Activated B cell treated with CpG ODN at 0.5 μM for 24 hours (primary cell): ENCODE measurements around the gene NT5C3B. TPM values are rescaled to one million over a fixed set of nuclear protein-coding genes. Genes with fewer than 3 reads are reported as not detected.

Source experiments
- ATAC-seq: fragments of 200-7000 bp; cut with Tn5 transposase; one replicate; pipeline ENCODE4 v1.10.0; 2021; ENCODE audit warnings: low read depth, mild to moderate bottlenecking, moderate library complexity
- CTCF ChIA-PET: fragments of 350-600 bp; sonication (Branson Sonifier 250); formaldehyde crosslinking; loops from one replicate; lab custom pipeline; 2021; ENCODE audit warnings: antibody characterized with exemption; lab: Charles Lee
- POLR2A ChIA-PET: fragments of 350-600 bp; sonication (Branson Sonifier 250); formaldehyde crosslinking; loops from one replicate; lab custom pipeline; 2021; ENCODE audit warnings: antibody characterized with exemption; lab: Charles Lee
- DNase-seq: peaks from one replicate; pipeline ENCODE4 v3.0.0; 2022
- H3K27ac Mint-ChIP-seq: one replicate; pipeline ENCODE4 v1.8.0; 2020; ENCODE audit warnings: mixed read lengths
- H3K27me3 Mint-ChIP-seq: one replicate; pipeline ENCODE4 v1.8.0; 2021; ENCODE audit warnings: mixed read lengths
- H3K36me3 Mint-ChIP-seq: one replicate; pipeline ENCODE4 v1.8.0; 2021; ENCODE audit warnings: low read depth, mixed read lengths
- H3K4me1 Mint-ChIP-seq: one replicate; pipeline ENCODE4 v1.8.0; 2021; ENCODE audit warnings: mixed read lengths
- H3K4me3 Mint-ChIP-seq: one replicate; pipeline ENCODE4 v1.8.0; 2020; ENCODE audit warnings: mild to moderate bottlenecking, mixed read lengths
- H3K9me3 Mint-ChIP-seq: one replicate; pipeline ENCODE4 v1.8.0; 2020; ENCODE audit warnings: mixed read lengths
- CTCF ChIP-seq: fragments of 200-600 bp; IDR thresholded peaks from one replicate; pipeline ENCODE4 v1.8.0; 2022; ENCODE audit warnings: antibody characterized with exemption, mild to moderate bottlenecking
- intact Hi-C: fragments of 100-400 bp; cut with micrococcal nuclease; formaldehyde crosslinking; loops from one replicate; pipeline ENCODE4 v1.15.1; 2024
- total RNA-seq: library from RNA; stranded (reverse); gene quantifications from 2 replicates; pipeline ENCODE4 v1.2.3, GENCODE V29; 2022

NT5C3B gene
- total RNA-seq, 1 donor from 2014 or later, result 38.7 TPM

- no peak for ATAC-seq
- ChIA-PET CTCF (no interaction called here), POLR2A (interaction anchor here (1.0 kb wide), 1 partner anchor 42 kb away, joined by 4 read pairs; the partner anchor contains the start of gene KLHL11)
- Mint-ChIP-seq H3K27ac (no peak overlapping the region), H3K9me3 (no peaks in the 10 kb centered on the region), H3K4me1 (no peaks in the 10 kb centered on the region), H3K36me3 (peaks cover 24% of the 10 kb centered on the region), H3K4me3 (no peak overlapping the region), H3K27me3 (no peaks in the 10 kb centered on the region)
- DNase-seq, result no peak
- TF ChIP-seq CTCF, result no peak
- intact Hi-C loops, result no loop called here
These were observed 12.9 kb downstream of the NT5C3B start for GRCh38 chr17:41823141-41823524.

GRCh38 chr17:41822216-41823140, 13.6 kb downstream of the NT5C3B start:
- Mint-ChIP-seq H3K36me3 (peaks cover 19% of the 10 kb centered on the region), H3K4me3 (no peak overlapping the region), H3K4me1 (no peaks in the 10 kb centered on the region), H3K27me3 (no peaks in the 10 kb centered on the region), H3K9me3 (no peaks in the 10 kb centered on the region), H3K27ac (no peak overlapping the region)
- DNase-seq, result no peak
- POLR2A ChIA-PET, result interaction anchor here (1.0 kb wide), 1 partner anchor 43 kb away, joined by 4 read pairs; the partner anchor contains the start of gene KLHL11
- CTCF ChIA-PET, result no interaction called here
- intact Hi-C loops, result no loop called here
- TF ChIP-seq CTCF, result no peak
- no peak for ATAC-seq

GRCh38 chr17:41821776-41822175, 14.3 kb downstream of the NT5C3B start:
- no peaks in the 10 kb centered on the region for H3K4me1 Mint-ChIP-seq
- H3K27me3 Mint-ChIP-seq, result no peaks in the 10 kb centered on the region
- DNase-seq (no peak), ATAC-seq (no peak)
- H3K27ac Mint-ChIP-seq, result no peak overlapping the region
- no peaks in the 10 kb centered on the region for H3K9me3 Mint-ChIP-seq
- ChIA-PET POLR2A (no interaction called here), CTCF (no interaction called here)
- H3K36me3 Mint-ChIP-seq, result peaks cover 16% of the 10 kb centered on the region
- TF ChIP-seq CTCF, result no peak
- no peak overlapping the region for H3K4me3 Mint-ChIP-seq
- intact Hi-C loops, result no loop called here

- ChIA-PET POLR2A (interaction anchor here (0.6 to 0.8 kb wide), 3 partner anchors 47 to 148 kb away, joined by 3 to 11 read pairs (median 4); no protein-coding TSS in a partner anchor), CTCF (no interaction called here)
- Mint-ChIP-seq H3K36me3 (no peaks in the 10 kb centered on the region), H3K9me3 (no peaks in the 10 kb centered on the region), H3K4me1 (peaks cover 3% of the 10 kb centered on the region), H3K27ac (no peak overlapping the region), H3K27me3 (peaks cover 3% of the 10 kb centered on the region), H3K4me3 (no peak overlapping the region)
- no peak for TF ChIP-seq CTCF
- ATAC-seq (no peak), DNase-seq (no peak)
- intact Hi-C loops, result no loop called here
These were observed 18.0 kb downstream of the NT5C3B start for GRCh38 chr17:41818024-41818423.

GRCh38 chr17:41816637-41817320, 19.3 kb downstream of the NT5C3B start:
- Mint-ChIP-seq H3K4me1 (peaks cover 12% of the 10 kb centered on the region), H3K9me3 (no peaks in the 10 kb centered on the region), H3K27me3 (peaks cover 6% of the 10 kb centered on the region), H3K27ac (no peak overlapping the region), H3K36me3 (no peaks in the 10 kb centered on the region), H3K4me3 (no peak overlapping the region)
- TF ChIP-seq CTCF, result no peak
- DNase-seq (no peak), ATAC-seq (no peak)
- CTCF ChIA-PET, result no interaction called here
- intact Hi-C loops, result no loop called here
- POLR2A ChIA-PET, result no interaction called here
